Astrocyte (in vitro differentiated cells and primary cell): Measurements from ENCODE around the gene ELMO1. TPM values are rescaled to one million over a fixed set of nuclear protein-coding genes. Genes with fewer than 3 reads are reported as not detected.

ENCODE experiments used
- DNase-seq: peaks from one replicate; pipeline ENCODE4 v3.0.0-alpha.2; 2010; ENCODE audit warnings: low read depth
- FAIRE-seq: peaks from 2 replicates; lab custom pipeline; 2011; peaks lifted over from hg19 to GRCh38; lab: Jason Lieb, UNC
- H2AFZ ChIP-seq: 2 replicates; pipeline ENCODE4 v1.6.0; 2012; ENCODE audit warnings: low read depth, low read length, inconsistent platforms
- H3K27ac ChIP-seq: 2 replicates; pipeline ENCODE4 v1.5.1; 2011; ENCODE audit warnings: low read depth, low read length, inconsistent platforms
- H3K27me3 ChIP-seq: 2 replicates; pipeline ENCODE4 v1.6.0; 2011; ENCODE audit warnings: low read length, inconsistent platforms; ENCODE audit not compliant: insufficient read depth
- H3K36me3 ChIP-seq: 2 replicates; pipeline ENCODE4 v1.5.1; 2011; ENCODE audit warnings: low read length, inconsistent platforms; ENCODE audit not compliant: insufficient read depth
- H3K4me1 ChIP-seq: 2 replicates; pipeline ENCODE4 v1.5.1; 2011; ENCODE audit warnings: low read length, inconsistent platforms; ENCODE audit not compliant: insufficient read depth
- H3K4me2 ChIP-seq: 2 replicates; pipeline ENCODE4 v1.6.0; 2012; ENCODE audit warnings: low read length, inconsistent platforms
- H3K4me3 ChIP-seq: 2 replicates; pipeline ENCODE4 v1.5.1; 2011; ENCODE audit warnings: low read depth, mild to moderate bottlenecking, low read length, inconsistent platforms; ENCODE audit not compliant: insufficient read depth
- H3K79me2 ChIP-seq: 2 replicates; pipeline ENCODE4 v1.6.0; 2012; ENCODE audit warnings: mild to moderate bottlenecking, low read length, inconsistent platforms; ENCODE audit not compliant: insufficient read depth
- H3K9ac ChIP-seq: 2 replicates; pipeline ENCODE4 v1.6.0; 2012; ENCODE audit warnings: mild to moderate bottlenecking, low read length, inconsistent platforms
- H3K9me3 ChIP-seq: 2 replicates; pipeline ENCODE4 v1.5.1; 2012; ENCODE audit warnings: low read depth, mild to moderate bottlenecking, low read length, inconsistent platforms; ENCODE audit not compliant: insufficient read depth
- H4K20me1 ChIP-seq: 2 replicates; pipeline ENCODE4 v1.6.0; 2012; ENCODE audit warnings: low read length, inconsistent platforms; ENCODE audit not compliant: insufficient read depth
- H3K27ac Mint-ChIP-seq: one replicate; pipeline ENCODE4 v1.8.0; 2021; ENCODE audit warnings: mild to moderate bottlenecking, mixed read lengths; ENCODE audit not compliant: unreplicated experiment
- H3K27me3 Mint-ChIP-seq: one replicate; pipeline ENCODE4 v1.8.0; 2021; ENCODE audit warnings: low read depth, mixed read lengths; ENCODE audit not compliant: unreplicated experiment
- H3K36me3 Mint-ChIP-seq: one replicate; pipeline ENCODE4 v1.8.0; 2021; ENCODE audit warnings: low read depth, mixed read lengths; ENCODE audit not compliant: unreplicated experiment
- H3K4me1 Mint-ChIP-seq: one replicate; pipeline ENCODE4 v1.8.0; 2021; ENCODE audit warnings: low read depth, mixed read lengths; ENCODE audit not compliant: unreplicated experiment
- H3K4me3 Mint-ChIP-seq: one replicate; pipeline ENCODE4 v1.8.0; 2021; ENCODE audit warnings: mild to moderate bottlenecking, moderate library complexity, mixed read lengths; ENCODE audit not compliant: unreplicated experiment
- H3K9me3 Mint-ChIP-seq: one replicate; pipeline ENCODE4 v1.8.0; 2021; ENCODE audit warnings: mild to moderate bottlenecking, mixed read lengths; ENCODE audit not compliant: unreplicated experiment
- EZH2 ChIP-seq: IDR thresholded peaks from 2 replicates; pipeline ENCODE4 v1.6.1; 2012; ENCODE audit warnings: mild to moderate bottlenecking, low read length, inconsistent platforms; ENCODE audit not compliant: insufficient read depth
- total RNA-seq: library from RNA; stranded (reverse); gene quantifications from 2 replicates; pipeline ENCODE4 v1.2.1, GENCODE V29; 2021
- TF ChIP-seq, protein P1 (sequence below): IDR thresholded peaks from 2 replicates; pipeline ENCODE4 v1.5.1; 2011; ENCODE audit warnings: low read depth, mild to moderate bottlenecking, inconsistent platforms, low read length, moderate library complexity; ENCODE audit not compliant: insufficient read depth

Gene ELMO1
- total RNA-seq, 1 donor from 2014 or later: 20.4 TPM

DNA sequence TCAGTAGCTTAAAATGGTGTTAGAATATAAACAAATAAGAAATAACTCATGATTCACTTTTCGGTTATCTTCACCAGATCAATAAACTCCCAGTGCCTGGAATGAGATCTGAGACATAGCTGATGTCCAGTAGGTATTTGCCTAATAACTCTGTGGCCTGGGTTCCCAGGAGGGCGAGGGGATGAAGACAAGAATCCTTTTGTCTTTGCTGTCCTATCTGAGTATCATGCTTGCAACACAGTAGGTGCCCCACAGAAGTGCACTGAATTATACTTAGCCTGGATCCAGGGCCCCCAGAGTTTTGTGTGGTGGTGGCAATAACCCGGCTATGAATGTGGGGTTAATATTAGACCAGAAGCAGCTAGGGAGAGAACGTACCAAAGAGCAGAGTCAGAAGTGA lies 374.3 kb downstream of the ELMO1 start:
- Histone ChIP-seq H4K20me1 (no peaks in the 10 kb centered on the region), H2AFZ (no peak overlapping the region), H3K4me2 (no peak overlapping the region), H3K79me2 (no peaks in the 10 kb centered on the region), H3K4me3 (no peak overlapping the region), H3K9ac (no peak overlapping the region), H3K27me3 (no peaks in the 10 kb centered on the region), H3K27ac (no peak overlapping the region), H3K4me1 (no peaks in the 10 kb centered on the region), H3K9me3 (no peaks in the 10 kb centered on the region), H3K36me3 (no peaks in the 10 kb centered on the region)
- no peaks in the 10 kb centered on the region for H3K27me3 Mint-ChIP-seq
- H3K9me3 Mint-ChIP-seq: no peaks in the 10 kb centered on the region
- no peaks in the 10 kb centered on the region for H3K4me1 Mint-ChIP-seq
- no peak for FAIRE-seq
- peaks cover 3% of the 10 kb centered on the region for H3K36me3 Mint-ChIP-seq
- no peak overlapping the region for H3K27ac Mint-ChIP-seq
- peak; percentile 4 for DNase-seq
- TF ChIP-seq, protein P1, sequence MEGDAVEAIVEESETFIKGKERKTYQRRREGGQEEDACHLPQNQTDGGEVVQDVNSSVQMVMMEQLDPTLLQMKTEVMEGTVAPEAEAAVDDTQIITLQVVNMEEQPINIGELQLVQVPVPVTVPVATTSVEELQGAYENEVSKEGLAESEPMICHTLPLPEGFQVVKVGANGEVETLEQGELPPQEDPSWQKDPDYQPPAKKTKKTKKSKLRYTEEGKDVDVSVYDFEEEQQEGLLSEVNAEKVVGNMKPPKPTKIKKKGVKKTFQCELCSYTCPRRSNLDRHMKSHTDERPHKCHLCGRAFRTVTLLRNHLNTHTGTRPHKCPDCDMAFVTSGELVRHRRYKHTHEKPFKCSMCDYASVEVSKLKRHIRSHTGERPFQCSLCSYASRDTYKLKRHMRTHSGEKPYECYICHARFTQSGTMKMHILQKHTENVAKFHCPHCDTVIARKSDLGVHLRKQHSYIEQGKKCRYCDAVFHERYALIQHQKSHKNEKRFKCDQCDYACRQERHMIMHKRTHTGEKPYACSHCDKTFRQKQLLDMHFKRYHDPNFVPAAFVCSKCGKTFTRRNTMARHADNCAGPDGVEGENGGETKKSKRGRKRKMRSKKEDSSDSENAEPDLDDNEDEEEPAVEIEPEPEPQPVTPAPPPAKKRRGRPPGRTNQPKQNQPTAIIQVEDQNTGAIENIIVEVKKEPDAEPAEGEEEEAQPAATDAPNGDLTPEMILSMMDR: no peak
- TF ChIP-seq EZH2: no peak
- H3K4me3 Mint-ChIP-seq: no peak overlapping the region

DNA sequence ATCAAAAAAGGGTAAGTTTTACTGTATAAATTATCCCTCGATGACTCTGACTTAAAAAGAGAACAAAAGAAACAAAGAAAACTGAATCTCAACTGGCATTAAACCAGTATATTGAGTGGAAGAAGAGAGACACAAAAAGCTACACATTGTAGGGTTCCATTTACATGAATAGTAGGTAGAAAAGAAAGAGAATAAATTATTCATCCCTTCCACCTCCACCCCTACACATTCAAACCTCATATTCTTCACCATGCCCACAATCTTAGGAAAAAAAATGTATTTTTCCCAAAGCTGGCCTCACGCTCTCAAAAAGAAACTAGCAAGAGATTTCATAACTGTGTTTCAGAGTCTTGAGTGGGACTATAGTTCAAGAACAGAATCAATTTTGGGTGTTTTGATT lies 377.5 kb downstream of the ELMO1 start:
- H3K4me3 ChIP-seq: no peak overlapping the region
- H3K4me1 ChIP-seq: peaks cover under 1% of the 10 kb centered on the region
- no peak for FAIRE-seq
- no peaks in the 10 kb centered on the region for H4K20me1 ChIP-seq
- H3K79me2 ChIP-seq: no peaks in the 10 kb centered on the region
- Mint-ChIP-seq H3K4me1 (no peaks in the 10 kb centered on the region), H3K9me3 (no peaks in the 10 kb centered on the region), H3K4me3 (no peak overlapping the region), H3K27ac (no peak overlapping the region), H3K27me3 (no peaks in the 10 kb centered on the region), H3K36me3 (peaks cover 3% of the 10 kb centered on the region)
- no peak overlapping the region for H3K4me2 ChIP-seq
- TF ChIP-seq, protein P1: no peak
- no peak for TF ChIP-seq EZH2
- H3K9me3 ChIP-seq: no peaks in the 10 kb centered on the region
- no peak overlapping the region for H3K9ac ChIP-seq
- no peaks in the 10 kb centered on the region for H3K27me3 ChIP-seq
- DNase-seq: no peak
- H2AFZ ChIP-seq: no peak overlapping the region
- H3K27ac ChIP-seq: no peak overlapping the region
- no peaks in the 10 kb centered on the region for H3K36me3 ChIP-seq

DNA sequence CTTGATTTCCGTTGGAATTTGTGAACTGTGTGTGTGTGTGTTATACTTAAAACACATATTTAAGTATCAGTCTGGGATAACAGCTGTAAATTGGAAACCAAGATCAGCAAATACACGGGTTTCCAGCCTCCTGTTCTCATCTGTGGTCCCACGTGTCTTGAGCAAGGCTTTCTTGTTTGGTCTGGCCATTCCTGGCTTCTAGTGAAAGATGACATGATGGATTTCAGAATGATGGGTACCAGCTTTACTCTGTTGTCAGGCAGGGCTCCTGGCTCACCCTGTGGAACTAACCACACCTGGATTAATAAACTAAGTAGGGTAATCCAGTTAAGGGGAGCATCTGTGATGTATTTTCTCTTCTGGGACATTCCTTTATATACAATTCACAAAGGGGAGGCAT lies 378.2 kb downstream of the ELMO1 start:
- Histone ChIP-seq H3K4me1 (peaks cover 3% of the 10 kb centered on the region), H3K4me2 (no peak overlapping the region), H2AFZ (no peak overlapping the region), H3K36me3 (no peaks in the 10 kb centered on the region), H3K79me2 (no peaks in the 10 kb centered on the region), H4K20me1 (no peaks in the 10 kb centered on the region), H3K9me3 (no peaks in the 10 kb centered on the region), H3K9ac (no peak overlapping the region), H3K27me3 (no peaks in the 10 kb centered on the region), H3K4me3 (no peak overlapping the region), H3K27ac (no peak overlapping the region)
- Mint-ChIP-seq H3K36me3 (peaks cover 3% of the 10 kb centered on the region), H3K4me3 (no peak overlapping the region), H3K9me3 (no peaks in the 10 kb centered on the region), H3K27ac (no peak overlapping the region), H3K4me1 (peaks cover 6% of the 10 kb centered on the region), H3K27me3 (no peaks in the 10 kb centered on the region)
- DNase-seq: no peak
- FAIRE-seq: no peak
- TF ChIP-seq EZH2: no peak
- TF ChIP-seq, protein P1: no peak
